Activated CD8-positive, alpha-beta memory T cell treated with anti-CD3 and anti-CD28 coated beads for 48 hours (primary cell): Measurements from ENCODE around the gene TRMU.
"Not testable (repeated sequence)": the region's sequence is repeated elsewhere in the genome, so short reads cannot be mapped to it uniquely, and the experiment has no call there.

Source experiments
- DNase-seq, 3 experiments: peaks; one replicate each; pipeline ENCODE4 v3.0.0-alpha.2; 2020; ENCODE audit warnings: low read depth in 2 of 3, low spot score in 2 of 3

TRMU gene

DNA sequence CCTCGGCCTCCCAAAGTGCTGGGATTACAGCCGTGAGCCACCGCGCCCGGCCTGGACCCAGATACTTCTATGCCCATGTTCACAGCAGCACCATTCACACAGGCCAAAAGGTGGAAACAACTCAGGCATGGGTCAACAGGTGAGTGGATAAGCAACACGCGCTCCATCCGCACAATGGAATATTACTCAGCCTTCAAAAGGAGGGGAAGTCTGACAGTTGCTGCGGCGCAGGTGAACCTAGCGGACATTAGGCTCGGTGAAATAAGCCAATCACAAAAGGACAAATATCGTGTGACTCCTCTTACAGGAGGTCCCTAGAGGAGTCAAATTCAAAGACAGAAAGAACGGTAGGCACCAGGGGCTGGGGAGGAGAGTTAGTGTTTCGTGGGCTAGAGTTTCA lies 47.0 kb downstream of the TRMU start:
- no peak for DNase-seq

DNA sequence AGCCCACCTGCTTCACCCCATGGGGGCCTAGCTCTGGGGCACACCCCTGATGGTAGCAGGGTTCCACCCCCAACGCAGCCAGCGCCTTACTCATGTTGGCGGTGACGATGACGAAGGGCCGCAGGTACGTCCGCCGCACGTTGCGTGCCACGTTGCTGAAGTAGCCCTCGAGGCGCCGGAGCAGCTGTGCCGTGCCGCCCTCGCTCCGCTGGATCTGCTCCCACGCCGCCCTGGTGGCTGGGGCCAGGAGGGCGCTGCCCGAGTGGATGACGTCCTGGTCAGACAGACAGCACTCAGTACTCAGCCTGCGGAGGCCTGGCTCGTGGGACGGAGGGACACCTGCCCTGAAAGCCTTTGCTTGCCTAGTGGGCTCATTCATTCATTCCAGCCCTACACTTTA lies 50.8 kb downstream of the TRMU start:
- no peak for DNase-seq

DNA sequence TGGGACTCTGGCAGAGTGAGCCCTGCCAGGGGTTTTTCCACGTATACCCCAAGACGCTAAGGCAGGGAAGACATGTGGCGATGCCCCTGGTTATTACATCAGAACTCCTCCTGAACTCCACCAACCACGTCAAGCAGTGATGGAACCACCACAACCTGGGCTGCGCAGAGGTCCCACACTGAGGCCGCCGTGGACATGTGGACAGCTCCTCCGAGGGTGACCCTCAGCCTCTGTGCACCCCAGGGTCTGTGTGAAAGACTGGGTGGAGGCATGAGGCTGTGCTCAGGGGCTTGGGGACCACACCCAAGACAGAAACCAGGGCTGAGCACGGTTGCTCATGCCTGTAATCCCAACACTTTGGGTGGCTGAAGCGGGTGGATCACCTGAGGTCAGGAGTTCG lies 52.2 kb downstream of the TRMU start:
- DNase-seq: no peak

DNA sequence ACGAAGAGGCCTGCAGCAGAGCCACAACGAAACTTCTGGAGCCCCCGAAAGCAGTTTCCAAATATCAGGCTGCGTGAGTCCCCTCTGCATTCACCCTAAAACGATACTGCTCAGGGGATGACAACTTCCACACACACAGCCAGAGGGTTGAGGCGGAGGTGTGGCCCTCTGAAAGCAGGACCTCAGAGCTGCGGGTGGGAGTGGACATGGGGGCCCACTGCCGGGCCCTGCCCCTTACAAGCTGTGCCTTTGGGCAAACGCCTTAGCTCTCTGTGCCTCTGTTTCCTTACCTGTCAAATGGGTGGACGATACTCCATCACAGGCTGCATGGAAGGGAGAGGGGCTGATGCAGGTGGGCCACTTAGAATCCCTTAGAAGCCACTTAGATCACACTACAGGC lies 53.1 kb downstream of the TRMU start:
- no peak for DNase-seq

DNA sequence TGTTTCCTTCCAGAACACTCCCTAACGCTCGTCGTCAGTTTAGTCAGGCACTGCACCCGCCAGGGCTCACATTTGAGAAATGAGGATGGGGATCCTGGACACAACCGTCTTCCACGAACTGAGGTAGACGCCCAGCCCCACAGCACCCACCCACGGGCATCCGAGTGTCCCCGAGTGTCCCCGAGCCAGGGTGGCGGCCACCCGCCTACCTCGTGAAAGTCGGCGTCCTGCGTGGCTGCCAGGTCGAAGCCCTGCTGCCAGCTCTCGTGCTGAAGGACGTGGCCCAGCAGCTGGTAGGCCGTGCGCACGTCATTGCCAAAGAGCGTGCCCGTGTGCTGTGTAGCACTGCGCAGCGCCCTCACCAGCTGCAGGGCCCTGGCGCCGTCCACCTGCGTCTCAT lies 53.6 kb downstream of the TRMU start:
- DNase-seq: no peak

DNA sequence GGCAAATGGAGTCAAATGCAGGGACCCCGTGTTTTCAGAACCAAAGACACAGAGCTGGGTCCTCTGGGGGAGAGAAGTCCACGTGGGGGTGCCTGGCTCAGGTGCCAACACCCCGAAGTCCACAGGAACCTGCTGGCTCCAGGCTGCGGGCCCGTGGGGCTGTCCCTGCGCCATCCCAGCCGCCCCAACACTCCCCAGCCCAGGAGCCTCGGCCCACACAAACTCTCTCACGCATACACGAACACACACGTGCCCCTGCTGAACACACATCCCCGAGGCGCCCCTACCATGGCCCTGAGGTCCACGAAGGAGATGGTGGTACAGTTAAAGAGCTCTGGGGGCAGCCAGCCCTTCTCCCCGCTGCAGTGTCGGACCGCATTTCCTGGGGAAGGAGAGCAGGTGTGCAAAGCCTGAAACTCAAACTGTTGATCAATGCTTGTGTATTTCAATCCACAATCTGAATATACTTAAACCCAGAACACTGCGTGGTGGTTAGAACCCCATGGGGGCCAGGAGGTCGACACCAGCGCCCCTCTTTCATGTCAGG lies 54.7 kb downstream of the TRMU start:
- no peak for DNase-seq

DNA sequence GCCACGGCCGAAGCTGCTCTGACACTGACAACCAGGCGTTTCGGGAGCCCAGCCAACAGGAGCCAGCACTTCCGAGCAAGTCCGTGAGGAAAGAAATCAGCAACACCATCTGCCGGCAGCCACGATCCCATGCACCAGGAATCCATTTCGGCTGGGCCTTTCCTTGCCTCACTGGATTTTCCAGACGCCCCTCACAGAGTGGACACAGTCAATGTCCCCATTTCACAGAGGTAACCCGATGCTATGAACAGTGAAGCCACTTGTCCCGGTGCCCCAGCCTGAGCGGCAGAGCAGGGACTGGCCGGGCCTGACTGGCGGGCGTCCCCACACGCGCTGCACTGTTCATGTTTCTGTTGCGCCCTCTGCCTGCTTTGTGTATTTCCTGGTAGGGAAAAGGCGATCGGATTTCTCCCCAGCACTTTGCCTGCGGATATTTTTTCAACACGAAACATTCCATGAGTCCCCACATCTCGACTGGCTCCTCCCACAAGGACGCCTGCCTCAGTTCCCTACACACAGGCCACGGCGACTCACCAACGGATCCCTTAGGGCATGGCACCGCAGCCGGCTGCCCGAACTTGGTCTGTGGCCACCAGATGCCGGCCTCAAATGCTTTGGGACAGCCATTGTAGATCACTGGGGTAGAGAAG lies 55.3 kb downstream of the TRMU start:
- no peak for DNase-seq

DNA sequence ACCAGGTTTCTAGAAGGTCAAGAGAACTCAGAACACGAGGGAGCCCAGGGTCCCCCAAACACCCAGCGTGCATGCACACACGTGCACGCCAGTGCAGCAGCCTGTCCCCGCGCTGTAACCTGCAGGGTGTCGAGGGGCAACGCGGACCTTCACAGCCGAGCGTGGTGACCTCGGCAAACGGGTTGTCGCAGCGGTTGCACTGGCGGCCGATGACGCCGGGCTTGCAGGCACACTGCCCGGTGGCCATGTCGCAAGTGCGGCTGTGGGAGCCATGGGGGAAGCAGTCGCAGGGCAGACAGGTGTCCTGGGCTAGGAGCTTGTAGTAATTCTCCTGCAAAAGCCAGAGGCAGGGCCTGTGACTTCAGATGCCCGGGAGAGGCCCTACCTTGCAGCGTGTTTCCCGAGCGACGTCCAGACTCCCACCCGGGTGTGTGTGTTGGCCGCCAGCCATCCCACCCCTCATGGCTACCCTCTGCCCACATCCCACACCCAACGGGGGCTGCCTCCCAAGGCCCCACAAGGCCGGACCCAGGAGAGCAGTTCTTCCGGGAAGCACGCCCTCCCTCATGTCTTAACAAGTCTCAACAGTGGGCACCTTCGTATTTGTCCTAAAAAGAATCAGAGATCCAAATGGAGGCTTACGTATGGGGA lies 56.1 kb downstream of the TRMU start:
- no peak for DNase-seq

DNA sequence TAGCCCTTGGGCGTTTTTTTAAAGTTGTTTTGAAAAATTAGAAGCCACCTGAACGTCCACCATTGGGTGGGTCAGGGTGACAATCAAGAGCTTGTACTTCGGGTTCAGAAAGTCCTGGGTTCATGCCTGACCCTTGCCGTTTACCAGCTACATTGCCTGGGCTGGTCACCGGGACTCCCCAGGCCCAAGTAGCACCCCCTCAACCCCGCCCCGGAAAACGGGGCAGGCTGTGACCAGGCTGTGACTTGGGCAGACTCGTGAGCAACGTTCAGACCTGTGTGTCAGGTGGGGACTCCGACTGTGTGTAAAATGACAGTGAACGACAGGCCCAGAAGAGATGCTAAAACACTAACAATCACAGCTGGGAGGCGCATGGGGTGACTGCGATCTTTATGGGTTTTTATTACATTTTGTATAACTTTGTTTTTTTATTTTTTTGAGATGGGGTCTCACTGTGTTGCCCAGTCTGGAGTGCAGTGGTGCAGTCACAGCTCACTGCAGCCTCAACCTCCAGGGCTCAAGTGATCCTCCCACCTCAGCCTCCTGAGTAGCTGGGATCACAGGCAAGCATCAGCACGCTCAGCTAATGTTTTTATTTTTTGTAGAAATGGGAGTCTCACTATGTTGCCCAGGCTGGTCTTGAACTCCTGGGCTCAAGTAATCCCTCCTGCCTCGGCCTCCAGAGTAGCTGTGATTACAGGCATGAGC lies 56.8 kb downstream of the TRMU start:
- no peak for DNase-seq

DNA sequence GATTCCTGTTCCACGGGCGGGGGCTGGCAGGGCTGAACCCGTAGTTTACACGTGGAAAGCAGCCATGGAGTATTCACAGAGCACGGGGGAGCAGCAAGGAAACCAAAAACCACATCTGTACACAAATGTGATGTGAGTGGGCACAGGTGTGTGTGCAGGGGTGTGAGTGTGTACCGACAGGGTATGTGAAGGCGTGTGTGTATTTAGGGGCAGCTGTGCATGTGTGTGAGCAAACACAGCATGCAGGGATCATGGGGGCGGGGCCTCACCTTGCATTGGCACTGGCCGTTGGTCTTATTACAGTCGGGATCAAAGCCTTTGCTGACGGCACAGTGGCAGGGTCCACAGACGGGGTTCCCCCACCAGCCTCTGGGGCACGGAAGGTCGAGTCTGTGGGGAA lies 58.4 kb downstream of the TRMU start:
- DNase-seq: no peak

DNA sequence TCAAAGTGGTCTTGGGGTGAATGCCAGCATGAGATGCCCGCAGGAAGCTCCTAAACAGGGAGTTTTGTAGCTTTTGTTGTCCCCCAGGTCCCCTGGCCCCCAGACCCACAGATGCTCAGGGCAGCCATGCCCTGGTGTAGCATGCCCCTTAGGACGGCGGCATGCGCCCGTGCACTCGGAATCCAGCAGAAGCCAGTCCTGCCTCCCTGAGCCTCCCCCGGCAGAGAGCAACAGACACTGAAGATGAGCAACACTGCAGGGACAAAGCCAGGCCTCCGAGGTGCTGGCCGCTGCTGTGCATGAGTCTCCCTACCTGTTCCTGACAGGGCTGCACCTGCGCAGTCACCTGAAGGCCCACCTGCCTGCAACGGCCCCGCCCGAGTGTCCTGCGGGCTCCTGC lies 59.1 kb downstream of the TRMU start:
- DNase-seq: no peak

DNA sequence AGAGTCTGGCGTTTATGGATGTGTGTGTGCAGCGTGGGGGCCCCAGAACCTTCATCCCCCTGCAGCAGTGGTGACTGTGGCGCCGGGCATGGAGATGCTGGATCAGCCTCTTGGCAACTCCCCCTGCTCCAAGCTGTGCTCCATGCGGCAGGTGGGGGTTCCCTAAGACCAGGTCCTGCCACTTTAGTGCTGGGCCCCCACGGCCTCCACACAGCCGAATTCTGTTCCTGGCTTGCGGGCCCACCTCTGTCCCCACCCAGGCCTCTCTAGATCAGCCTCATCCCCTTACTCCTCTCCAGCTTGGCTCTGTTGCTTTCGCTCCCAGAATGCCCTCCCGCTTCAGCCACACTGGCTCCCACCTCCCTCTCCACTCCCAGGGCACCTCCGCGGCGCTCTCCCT lies 59.6 kb downstream of the TRMU start:
- no peak for DNase-seq

DNA sequence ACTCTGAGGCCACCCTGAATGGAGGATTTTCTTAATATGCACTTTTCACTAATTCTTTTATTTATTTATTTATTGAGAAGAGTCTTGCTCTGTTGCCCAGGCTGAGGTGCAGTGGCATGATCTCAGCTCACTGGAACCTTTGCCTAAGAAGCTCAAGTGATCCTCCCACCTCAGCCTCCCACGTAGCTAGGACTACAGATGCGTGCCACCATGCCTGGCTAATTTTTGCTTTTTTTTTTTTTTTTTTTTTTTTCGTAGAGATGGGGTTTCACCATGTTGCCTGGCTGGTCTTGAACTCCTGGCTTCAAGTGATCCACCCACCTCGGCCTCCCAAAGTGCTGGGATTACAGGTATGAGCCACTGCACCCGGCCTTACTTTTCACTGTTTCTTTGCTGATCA lies 61.5 kb downstream of the TRMU start:
- DNase-seq: not testable (repeated sequence)

DNA sequence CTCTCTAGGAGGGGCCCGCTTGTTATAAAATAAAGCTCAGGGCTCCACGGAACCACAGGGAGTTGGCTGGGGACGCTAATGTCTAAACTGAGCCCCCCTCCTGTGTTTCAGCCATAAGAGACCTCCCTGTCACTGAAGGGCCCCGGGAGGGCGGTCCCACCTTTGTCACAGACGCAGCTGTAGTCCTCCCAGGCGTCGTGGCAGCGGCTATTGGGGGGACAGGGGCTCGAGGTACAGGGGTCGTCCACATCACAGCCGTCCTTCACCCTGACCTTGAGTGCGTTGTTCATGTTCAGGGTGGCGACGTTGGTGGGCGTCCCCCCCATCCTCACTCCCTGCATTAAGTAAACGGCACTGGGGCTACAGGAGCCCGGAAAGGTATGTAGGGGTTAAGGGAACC lies 62.0 kb downstream of the TRMU start:
- DNase-seq: no peak

DNA sequence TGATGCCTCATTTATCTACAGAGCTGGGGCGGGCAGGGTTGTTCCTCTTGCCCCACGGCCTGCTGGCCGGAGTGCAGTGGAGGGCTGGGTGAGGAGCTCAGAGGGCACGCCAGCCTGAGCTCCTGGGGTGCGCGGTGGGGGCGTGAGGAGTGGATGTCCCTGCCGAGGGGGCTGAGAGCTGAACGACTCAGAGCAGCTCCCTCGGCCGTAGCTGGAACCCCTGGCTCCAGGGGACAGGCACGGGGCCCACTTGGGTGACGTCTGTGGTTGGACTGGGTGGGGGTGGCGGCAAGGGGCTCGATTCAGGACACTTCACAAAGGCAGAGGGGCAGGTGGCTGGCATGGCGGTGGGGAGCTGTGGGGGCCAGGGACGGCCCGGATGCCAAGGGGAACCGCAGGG lies 62.4 kb downstream of the TRMU start:
- no peak for DNase-seq

DNA sequence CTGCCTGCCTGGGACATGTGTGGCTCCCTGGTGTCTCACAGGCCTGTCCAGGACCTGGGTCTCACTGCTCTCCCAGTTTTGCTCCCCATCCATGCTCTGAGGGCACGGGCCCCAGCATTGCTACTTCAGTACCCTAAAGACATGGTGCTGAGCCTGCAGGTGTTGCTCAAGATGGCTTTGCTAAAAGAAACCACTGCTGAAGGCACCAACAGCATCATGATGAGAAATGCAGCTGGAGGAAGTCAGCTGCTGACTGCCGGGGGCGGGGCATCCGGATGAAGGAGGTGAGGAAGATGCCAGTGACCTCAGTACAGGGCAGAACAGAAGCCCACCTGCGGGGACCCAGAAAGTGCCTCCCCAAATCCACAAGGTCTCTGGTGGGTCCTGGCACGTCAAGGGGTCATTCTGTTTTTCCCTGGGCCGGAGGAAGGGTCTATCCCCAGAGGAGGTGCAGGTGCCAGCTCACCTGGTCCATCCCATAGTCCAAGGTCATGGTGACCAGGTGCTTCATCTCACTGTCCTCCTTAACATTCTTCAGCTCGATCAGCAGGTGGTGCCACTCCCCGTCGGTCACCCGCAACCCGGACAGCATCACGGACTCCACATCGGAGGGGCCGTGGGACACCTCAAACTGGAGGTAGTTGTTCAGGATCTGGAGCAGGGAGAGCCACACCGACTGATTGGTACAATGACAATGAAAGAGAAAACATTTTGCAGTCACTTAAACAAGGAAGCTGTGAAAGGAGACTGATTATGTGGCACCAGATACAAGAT lies 63.9 kb downstream of the TRMU start:
- DNase-seq: no peak

DNA sequence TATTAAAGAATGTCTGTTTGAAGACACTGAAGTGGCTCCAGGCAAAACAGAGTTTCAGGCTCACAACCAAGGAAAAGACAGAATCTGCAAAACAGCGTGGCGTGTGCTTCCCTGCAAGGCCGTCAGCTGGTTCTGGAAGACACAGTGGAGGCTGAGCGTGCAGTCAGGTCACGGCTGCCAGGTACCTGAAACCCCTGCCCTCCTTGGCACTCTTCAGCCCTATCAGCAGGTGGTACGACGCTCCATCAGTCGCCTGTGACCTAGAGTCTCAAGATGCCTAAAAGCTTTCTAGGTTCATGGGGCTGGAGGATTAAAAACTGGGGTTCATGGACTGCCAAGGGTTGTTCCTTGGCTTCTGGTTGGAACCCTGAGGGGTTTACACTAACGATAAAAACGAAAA lies 65.9 kb downstream of the TRMU start:
- DNase-seq: no peak

DNA sequence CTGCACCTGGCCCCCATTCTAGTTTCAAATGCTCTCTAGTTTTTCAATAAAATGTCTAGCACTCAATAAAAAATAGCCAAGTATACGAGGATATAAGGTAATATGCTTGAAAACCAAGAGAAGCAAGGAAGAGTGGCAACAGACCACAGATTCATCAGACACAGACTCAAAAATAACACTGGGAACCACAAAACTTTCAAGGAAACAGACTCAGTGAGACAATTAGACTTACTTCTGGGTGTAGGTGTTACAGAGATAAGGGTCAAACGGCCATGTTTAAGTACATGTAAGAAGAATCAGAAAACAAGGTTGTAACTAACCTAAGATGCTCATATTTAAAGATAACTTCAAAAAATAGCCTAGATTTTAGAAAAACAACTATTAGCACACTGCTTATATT lies 67.0 kb downstream of the TRMU start:
- no peak for DNase-seq

DNA sequence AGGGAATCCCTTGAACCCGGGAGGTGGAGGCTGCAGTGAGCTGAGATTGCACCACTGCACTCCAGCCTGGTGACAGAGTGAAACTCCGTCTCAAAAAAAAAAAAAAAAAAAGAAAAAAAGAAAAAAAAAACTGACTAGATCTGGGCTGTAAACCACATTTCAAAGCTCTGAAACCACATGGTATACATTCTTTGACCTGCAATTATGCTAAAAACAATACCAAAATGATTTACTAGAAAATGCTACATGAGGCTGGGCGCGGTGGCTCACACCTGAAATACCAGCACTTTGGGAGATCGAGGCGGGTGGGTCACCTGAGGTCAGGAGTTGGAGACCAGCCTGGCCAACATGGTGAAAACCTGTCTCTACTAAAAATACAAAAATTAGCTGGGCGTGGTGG lies 68.4 kb downstream of the TRMU start:
- not testable (repeated sequence) for DNase-seq

DNA sequence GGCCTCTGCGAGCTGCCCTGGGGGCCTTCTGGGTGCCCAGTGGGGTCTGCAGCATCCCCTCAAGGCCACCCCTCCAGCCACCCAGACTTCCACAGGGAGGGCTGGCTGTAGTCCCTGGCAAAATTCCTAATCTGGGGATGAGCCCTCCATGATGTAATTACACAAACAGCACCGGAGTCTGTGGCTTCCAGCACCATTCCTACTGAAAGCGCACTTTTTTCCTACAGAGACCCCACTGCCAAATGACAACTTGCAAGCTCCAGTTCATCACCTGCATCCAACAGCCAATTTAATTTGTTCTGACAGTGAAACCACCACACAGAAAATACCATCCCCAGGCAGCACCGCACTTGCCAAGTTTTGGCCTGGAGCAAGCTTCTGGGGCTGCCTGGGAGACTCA lies 70.4 kb downstream of the TRMU start:
- no peak for DNase-seq

DNA sequence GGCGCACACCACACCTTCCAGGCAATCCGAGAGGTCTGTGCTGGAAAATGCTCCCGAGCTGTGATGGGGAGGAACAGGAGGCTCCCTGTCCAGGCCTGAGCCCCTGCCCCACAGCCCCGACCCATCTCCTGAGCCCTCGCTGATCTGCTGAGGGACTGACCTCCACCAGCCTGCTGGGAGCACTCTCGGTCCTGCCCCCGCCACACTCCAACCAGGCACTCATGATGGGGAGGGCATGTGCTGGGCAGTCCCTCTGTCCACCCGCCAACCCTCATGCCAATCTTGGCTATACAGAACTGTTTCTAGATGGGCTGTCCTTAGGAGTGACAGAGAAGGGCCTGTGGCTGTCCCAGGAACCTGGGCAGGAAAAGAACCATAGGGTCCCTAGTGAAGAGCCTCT lies 70.8 kb downstream of the TRMU start:
- DNase-seq: no peak

DNA sequence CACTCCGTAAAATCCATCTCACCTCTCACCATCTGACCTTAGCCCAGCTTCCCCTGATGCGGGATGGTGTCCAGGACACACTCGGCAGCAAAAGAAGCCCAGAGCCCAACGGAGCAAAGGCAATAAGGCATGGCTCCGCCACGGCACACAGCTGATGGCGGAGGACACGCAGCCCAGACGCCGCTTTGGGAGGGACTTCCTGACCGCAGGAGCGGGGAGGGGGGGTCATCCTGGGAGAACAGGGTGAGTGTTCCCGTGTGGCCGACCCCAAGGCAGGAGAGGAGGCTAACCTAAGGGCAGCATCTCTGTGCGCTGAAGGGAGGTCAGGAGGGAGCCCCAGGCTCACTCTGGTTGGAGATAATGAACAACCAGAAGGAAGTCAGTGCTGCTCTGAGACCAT lies 71.3 kb downstream of the TRMU start:
- no peak for DNase-seq
